Nephron (organoid): ENCODE data around the gene PYHIN1.
"Not testable (repeated sequence)": the region's sequence is repeated elsewhere in the genome, so short reads cannot be mapped to it uniquely, and the experiment has no call there.

Experiments used
- H3K27ac Mint-ChIP-seq, 3 experiments: 2 replicates each; pipeline ENCODE4 v1.8.0; 2020; ENCODE audit warnings: mixed read lengths in 3 of 3, mild to moderate bottlenecking in 2 of 3, moderate library complexity in 1 of 3
- H3K27me3 Mint-ChIP-seq: 2 replicates; pipeline ENCODE4 v1.8.0; 2021; ENCODE audit warnings: low read depth, mild to moderate bottlenecking, moderate library complexity, mixed read lengths
- H3K36me3 Mint-ChIP-seq: 2 replicates; pipeline ENCODE4 v1.8.0; 2020; ENCODE audit warnings: low read depth, mixed read lengths
- H3K4me1 Mint-ChIP-seq: 2 replicates; pipeline ENCODE4 v1.8.0; 2020; ENCODE audit warnings: mixed read lengths
- H3K4me3 Mint-ChIP-seq, 3 experiments: 2 replicates each; pipeline ENCODE4 v1.8.0; 2020; ENCODE audit warnings: mild to moderate bottlenecking in 3 of 3, mixed read lengths in 3 of 3, moderate library complexity in 2 of 3
- H3K9me3 Mint-ChIP-seq: 2 replicates; pipeline ENCODE4 v1.8.0; 2020; ENCODE audit warnings: mixed read lengths
- CTCF ChIP-seq, 3 experiments: fragments of 200-600 bp; sonication (generic); IDR thresholded peaks; one replicate each; pipeline ENCODE4 v1.5.0; 2021; ENCODE audit warnings: antibody characterized with exemption in 3 of 3; ENCODE audit not compliant: unreplicated experiment in 3 of 3

PYHIN1 gene

GRCh38 chr1:159009704-159010361 lies 78.5 kb downstream of the PYHIN1 start, which contains the start of gene IFI16:
Gene IFI16, plus strand, starts transcription at chr1:159009907. Its CDS starts 4,774 bp downstream, at chr1:159014681.
- no peaks in the 10 kb centered on the region for H3K27me3 Mint-ChIP-seq
- peaks cover 19% of the 10 kb centered on the region for H3K36me3 Mint-ChIP-seq
- H3K9me3 Mint-ChIP-seq: no peaks in the 10 kb centered on the region
- TF ChIP-seq CTCF (IDR thresholded peaks at IDR 0.05; ENCODE audit: unreplicated experiment in 3 of 3): no peak
- peak within 1 kb of the TSS; percentile 69 to 88 (median 86) for H3K4me3 Mint-ChIP-seq
- H3K27ac Mint-ChIP-seq: peak within 1 kb of the TSS; percentile 83 to 97 (median 93)
- peaks cover 43% of the 10 kb centered on the region for H3K4me1 Mint-ChIP-seq

GRCh38 chr1:159010391-159010790 lies 79.0 kb downstream of the PYHIN1 start:
- TF ChIP-seq CTCF (IDR thresholded peaks at IDR 0.05; ENCODE audit: unreplicated experiment in 3 of 3): no peak
- H3K4me1 Mint-ChIP-seq: peaks cover 39% of the 10 kb centered on the region
- H3K9me3 Mint-ChIP-seq: no peaks in the 10 kb centered on the region
- peak overlapping the region; percentile 83 to 97 (median 93) for H3K27ac Mint-ChIP-seq
- H3K27me3 Mint-ChIP-seq: no peaks in the 10 kb centered on the region
- H3K4me3 Mint-ChIP-seq: peak overlapping the region; percentile 69 to 88 (median 86)
- H3K36me3 Mint-ChIP-seq: peaks cover 23% of the 10 kb centered on the region

DNA sequence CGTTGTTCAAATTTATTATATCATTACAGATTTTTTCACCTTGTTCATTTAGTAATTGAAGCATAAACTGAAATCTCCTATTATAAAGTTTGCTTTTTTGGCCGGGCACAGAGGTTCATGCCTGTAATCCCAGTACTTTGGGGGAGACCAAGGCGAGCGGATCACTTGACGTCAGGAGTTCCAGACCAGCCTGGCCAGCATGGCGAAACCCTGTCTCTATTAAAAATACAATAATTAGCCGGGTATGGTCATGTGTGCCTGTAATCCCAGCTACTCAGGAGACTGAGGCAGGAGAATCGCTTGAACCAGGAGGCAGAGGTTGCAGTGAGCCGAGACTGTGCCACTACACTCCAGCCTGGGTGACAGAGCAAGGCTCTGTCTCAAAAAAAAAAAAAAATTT lies 79.6 kb downstream of the PYHIN1 start:
- H3K36me3 Mint-ChIP-seq: peaks cover 28% of the 10 kb centered on the region
- H3K27ac Mint-ChIP-seq: peak overlapping the region in 1 of 3 experiments; percentile 97
- H3K27me3 Mint-ChIP-seq, H3K9me3 Mint-ChIP-seq: not testable (repeated sequence)
- peaks cover 33% of the 10 kb centered on the region for H3K4me1 Mint-ChIP-seq
- H3K4me3 Mint-ChIP-seq: peak overlapping the region; percentile 31 to 88 (median 86)

DNA sequence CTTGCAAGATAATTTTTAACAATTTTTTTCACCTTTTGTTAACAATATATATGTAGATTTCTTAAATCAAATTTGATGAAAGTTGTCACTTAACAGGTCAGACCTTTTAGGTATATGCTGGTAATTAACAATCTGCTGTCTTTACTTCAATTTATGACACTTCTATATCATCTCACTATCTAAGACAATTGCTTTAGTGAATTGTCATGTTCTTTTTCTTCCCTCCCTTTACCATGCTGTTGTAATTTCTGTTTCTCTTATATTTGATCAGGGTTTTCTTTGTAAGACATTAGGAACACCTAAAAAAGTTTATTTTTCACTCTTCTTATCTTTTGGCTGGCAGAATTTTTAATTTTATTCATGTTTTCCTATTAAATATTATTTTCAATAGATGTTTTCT lies 80.4 kb downstream of the PYHIN1 start:
- Mint-ChIP-seq H3K36me3 (peaks cover 32% of the 10 kb centered on the region), H3K9me3 (no peaks in the 10 kb centered on the region), H3K4me1 (peaks cover 26% of the 10 kb centered on the region), H3K27me3 (no peaks in the 10 kb centered on the region), H3K4me3 (peak overlapping the region; percentile 54 to 74 (median 67)), H3K27ac (peak overlapping the region in 2 of 3 experiments; percentile 1 to 12)
- no peak for TF ChIP-seq CTCF (IDR thresholded peaks at IDR 0.05; ENCODE audit: unreplicated experiment in 3 of 3)

- Mint-ChIP-seq H3K9me3 (no peaks in the 10 kb centered on the region), H3K36me3 (peaks cover 35% of the 10 kb centered on the region), H3K27ac (peak overlapping the region in 1 of 3 experiments; percentile 11), H3K27me3 (no peaks in the 10 kb centered on the region), H3K4me3 (peak overlapping the region in 1 of 3 experiments; percentile 39), H3K4me1 (peaks cover 25% of the 10 kb centered on the region)
- no peak for TF ChIP-seq CTCF (IDR thresholded peaks at IDR 0.05; ENCODE audit: unreplicated experiment in 3 of 3)
These were observed 81.1 kb downstream of the PYHIN1 start for GRCh38 chr1:159012495-159012894.

- peaks cover 41% of the 10 kb centered on the region for H3K36me3 Mint-ChIP-seq
- no peak overlapping the region for H3K27ac Mint-ChIP-seq
- H3K9me3 Mint-ChIP-seq: no peaks in the 10 kb centered on the region
- peaks cover 5% of the 10 kb centered on the region for H3K27me3 Mint-ChIP-seq
- H3K4me3 Mint-ChIP-seq: no peak overlapping the region
- H3K4me1 Mint-ChIP-seq: peaks cover 25% of the 10 kb centered on the region
- no peak for TF ChIP-seq CTCF (IDR thresholded peaks at IDR 0.05; ENCODE audit: unreplicated experiment in 3 of 3)
These were observed 82.7 kb downstream of the PYHIN1 start for GRCh38 chr1:159014003-159014571.
